ENCODE data around the gene SCN5A.

- no peak for TF ChIP-seq TSHZ2 (CRISPR knock-in tag; IDR thresholded peaks at IDR 0.05)
- no peak for TF ChIP-seq PPARA (CRISPR knock-in tag; IDR thresholded peaks at IDR 0.05; ENCODE audit: borderline replicate concordance)
- TF ChIP-seq ARNTL (CRISPR knock-in tag; IDR thresholded peaks at IDR 0.05; ENCODE audit: borderline replicate concordance, low read depth): no peak
- no peak for TF ChIP-seq CREB5 (CRISPR knock-in tag; IDR thresholded peaks at IDR 0.05; ENCODE audit: low read depth)
- no peak for TF ChIP-seq ZFP30 (CRISPR knock-in tag; IDR thresholded peaks at IDR 0.05)
- no peak for TF ChIP-seq PATZ1 (CRISPR knock-in tag; IDR thresholded peaks at IDR 0.05; ENCODE audit: borderline replicate concordance)
- TF ChIP-seq SNAI2 (CRISPR knock-in tag; IDR thresholded peaks at IDR 0.05): no peak
- no peak for TF ChIP-seq TOX (CRISPR knock-in tag; IDR thresholded peaks at IDR 0.05; ENCODE audit: borderline replicate concordance)
- no peak for TF ChIP-seq ZNF565 (CRISPR knock-in tag; conservative IDR thresholded peaks at IDR 0.05; ENCODE audit: low read depth)
- TF ChIP-seq ZC3H10 (CRISPR knock-in tag; IDR thresholded peaks at IDR 0.05): no peak
Measured at GRCh38 chr3:38658841-38659240, 9.4 kb upstream of the SCN5A start.

Data from SK-N-SH treated with all-trans-retinoic acid at 6 μM for 48 hours (cell line).